NCI-H146 treated with DMSO at 0.1 percent for 48 hours (cell line): Measurements from ENCODE around the gene RBM4.

ENCODE experiments used
- DNase-seq: peaks from one replicate; lab custom pipeline; 2025; ENCODE audit not compliant: unreplicated experiment; lab: John Stamatoyannopoulos, UW

RBM4 gene

DNA sequence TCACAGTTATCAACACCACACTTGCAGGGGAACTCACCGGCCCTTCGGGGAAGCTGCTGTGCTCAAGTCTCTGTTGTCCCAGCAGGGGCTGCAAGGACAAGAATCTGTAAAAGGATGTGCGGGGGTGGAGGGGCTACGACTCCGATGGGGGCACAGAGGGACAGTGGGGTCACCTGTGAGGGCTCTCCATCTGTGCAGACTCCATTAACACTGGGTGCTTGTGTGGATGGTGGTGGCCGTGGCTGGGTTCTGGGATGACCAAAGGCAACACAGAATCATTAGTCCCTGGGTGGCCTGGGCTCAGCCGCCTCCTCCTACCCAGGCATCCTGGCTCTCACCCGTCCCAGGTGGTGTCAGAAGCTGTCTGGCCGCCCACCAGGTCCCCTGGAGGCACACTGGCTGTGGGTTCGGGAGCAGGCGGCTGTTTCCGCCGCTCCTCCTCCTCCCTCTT, 49.4 kb downstream of the RBM4 start:
- no peak for DNase-seq

DNA sequence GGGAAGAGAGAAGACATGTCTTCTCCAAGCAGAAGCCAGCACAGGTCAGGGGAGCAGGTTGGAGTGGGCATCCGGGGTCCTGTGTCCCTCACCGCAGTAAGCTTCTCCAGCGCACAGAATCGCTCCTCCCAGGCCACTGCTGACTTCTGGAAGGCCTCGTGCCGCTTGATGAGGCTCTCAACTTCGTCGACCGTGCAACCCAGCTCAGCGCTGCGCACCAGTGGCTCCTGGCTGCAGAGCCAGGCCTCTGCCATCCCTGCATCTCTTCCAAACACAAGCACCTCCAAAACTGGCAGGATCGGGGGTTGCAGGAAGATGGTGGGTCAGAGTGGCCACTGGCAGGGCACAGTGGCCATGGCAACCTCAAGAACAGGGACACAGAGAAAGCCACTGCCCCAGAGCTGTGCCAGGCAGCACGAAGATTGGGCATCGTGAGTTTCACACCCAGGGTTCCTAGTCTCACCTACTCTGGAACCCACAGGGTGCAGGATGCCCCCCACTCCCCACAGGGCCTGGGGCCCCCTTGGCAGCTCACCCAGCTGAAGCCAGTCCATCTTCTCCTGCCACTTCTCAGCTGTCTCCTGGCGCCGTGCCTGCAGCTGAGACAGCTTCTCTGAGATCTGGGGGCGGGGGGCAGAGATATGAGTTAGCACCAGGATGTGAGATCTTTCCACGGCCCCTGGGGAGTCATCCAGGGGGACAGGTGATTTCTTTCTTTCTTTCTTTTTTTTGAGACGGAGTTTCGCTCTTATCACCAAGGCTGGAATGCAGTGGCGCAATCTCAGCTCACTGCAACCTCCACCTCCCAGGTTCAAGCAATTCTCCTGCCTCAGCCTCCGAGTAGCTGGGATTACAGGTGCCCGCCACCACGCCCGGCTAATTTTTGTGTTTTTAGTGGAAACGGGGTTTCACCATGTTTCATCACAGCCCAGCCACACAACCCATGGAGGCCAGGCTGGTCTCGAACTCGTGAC, 50.3 kb downstream of the RBM4 start:
- no peak for DNase-seq

- no peak for DNase-seq
These were observed 51.4 kb downstream of the RBM4 start for GRCh38 chr11:66689661-66690590.

GRCh38 chr11:66691311-66691980, 52.9 kb downstream of the RBM4 start:
- no peak for DNase-seq

DNA sequence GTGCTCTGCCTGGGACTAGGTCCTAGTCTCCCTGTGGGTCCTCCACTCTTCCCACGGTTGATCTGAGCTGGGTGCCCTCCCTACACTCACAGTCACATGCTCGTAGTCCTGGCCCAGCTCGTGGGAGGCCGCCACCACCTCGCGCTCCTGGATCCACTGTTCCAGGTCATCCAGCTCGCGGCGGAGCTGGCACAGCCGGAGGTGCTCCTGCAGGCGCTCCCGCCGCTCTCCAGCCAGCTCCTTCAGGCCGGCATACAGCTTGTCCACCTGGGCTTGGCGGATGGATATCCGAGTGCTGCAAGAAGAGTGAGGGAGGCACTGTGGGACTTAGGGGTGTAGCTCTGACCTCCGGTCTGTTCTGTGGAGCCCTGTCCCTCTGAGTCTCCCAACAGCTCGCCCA, 53.9 kb downstream of the RBM4 start:
- DNase-seq = no peak

- DNase-seq = no peak
These were observed 54.4 kb downstream of the RBM4 start for GRCh38 chr11:66692871-66693331.

- no peak for DNase-seq
These were observed 55.0 kb downstream of the RBM4 start for GRCh38 chr11:66693356-66694055.

DNA sequence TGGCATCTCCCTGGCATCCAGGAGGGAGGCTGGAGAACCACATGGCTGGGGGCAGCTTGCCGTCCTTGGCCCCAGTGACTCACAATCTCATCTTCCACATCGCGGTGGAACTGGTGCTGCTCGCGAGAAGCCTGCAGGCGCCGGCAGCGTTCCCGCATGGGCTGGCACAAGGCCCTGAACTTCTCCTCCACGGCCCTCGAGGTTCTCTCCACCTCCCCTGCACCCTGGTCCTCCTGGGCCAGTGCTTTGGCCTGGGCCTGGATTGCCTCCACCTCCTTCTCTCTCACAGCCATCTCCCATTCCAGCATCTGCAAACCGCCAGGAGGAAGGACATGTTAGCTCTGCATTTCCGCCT, 55.5 kb downstream of the RBM4 start:
- no peak for DNase-seq

GRCh38 chr11:66694732-66695207, 56.3 kb downstream of the RBM4 start:
- DNase-seq = peak; percentile 79
